ENCODE data around the gene EYS.

The EYS gene

DNA sequence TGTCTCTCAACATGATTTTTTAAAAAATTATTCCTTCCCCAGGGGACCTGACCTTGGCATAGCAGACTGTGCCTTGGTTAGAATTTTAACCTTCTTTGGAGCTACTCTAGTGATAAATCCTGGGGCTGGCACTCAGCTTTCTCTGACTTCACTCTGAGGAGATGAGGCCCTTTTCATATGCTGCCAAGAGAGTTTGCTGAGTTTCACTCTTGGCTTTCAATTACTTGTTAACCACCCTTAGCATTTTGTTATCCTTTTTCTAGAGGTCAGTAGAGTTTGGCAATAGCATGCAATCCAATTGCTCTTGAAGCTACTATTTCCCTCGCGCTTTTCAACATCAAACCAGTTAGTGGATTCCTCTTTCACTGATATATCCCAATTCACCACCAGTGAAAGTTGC, 920.3 kb downstream of the EYS start:
- no peaks in the 10 kb centered on the region for H3K36me3 Mint-ChIP-seq
- DNase-seq = no peak

DNA sequence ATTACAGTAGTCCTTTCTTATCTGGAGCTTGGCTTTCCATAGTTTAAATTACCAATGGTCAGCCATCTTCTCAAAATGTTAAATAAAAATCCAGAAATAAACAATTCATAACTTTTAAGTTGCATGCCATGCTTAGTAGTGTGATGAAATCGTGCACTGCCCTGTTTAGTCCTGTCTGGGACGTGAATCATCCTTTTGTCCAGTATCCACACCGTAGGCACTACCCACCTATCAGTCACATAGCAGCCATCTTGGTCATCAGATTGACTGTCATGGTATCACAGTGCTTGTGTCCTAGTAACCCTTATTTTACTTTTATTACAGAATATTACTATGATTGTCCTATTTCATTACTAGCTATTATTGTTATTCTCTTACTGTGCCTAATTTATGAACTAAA, 924.1 kb downstream of the EYS start:
- H3K27ac Mint-ChIP-seq = no peak overlapping the region
- peaks cover 0 to 5% of the 10 kb centered on the region in 2 donors for H3K9me3 Mint-ChIP-seq
- no peaks in the 10 kb centered on the region for H3K36me3 Mint-ChIP-seq
- no peaks in the 10 kb centered on the region for H3K4me1 Mint-ChIP-seq
- no peaks in the 10 kb centered on the region for H3K27me3 Mint-ChIP-seq
- no peak for ATAC-seq (replicated peaks)
- no peak overlapping the region for H3K4me3 Mint-ChIP-seq
- no peak for DNase-seq

More for the DNA sequence above, 920.3 kb downstream of the EYS start:
- no peaks in the 10 kb centered on the region for H3K4me1 Mint-ChIP-seq
- H3K27me3 Mint-ChIP-seq = no peaks in the 10 kb centered on the region
- H3K27ac Mint-ChIP-seq = no peak overlapping the region
- no peak overlapping the region for H3K4me3 Mint-ChIP-seq
- H3K9me3 Mint-ChIP-seq = no peaks in the 10 kb centered on the region
- no peak for ATAC-seq (replicated peaks)

DNA sequence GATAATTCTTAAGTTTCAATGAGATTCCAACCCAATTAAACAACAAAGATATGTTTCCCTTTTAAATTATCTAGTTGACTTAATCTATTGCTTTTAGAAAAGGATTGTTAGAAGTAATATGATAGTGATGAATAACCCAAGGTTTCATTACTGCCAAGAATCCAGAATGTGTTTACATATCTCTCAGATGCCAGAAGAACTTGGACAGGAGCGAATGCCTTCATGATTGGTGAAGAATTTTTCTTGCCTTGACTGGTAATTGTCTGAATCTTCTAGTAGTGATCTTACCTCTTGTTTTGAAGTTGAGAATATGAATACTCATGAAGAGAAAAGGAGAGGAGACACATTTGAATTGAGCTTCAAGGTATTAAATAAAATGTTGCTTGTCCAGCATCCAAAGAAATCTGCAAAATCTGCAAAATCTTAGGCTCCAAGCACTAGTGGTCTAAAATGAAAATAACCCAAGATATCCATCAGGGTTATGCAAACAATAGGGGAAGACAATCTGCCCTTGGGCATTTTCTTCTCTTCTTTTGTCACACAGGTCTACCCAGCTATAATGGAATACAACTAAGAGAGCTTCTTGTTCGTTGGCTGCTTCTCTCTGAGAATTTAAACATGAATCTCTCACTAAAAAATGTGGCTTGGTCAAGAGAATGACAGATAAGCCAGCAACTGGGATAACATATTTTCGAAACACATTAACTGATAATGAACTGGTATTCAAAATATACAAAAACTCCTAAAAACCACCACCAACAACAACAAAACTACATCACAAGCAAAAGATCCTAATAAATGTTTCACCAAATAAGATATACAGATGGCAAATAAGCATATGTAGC, 928.9 kb downstream of the EYS start:
- no peak for ATAC-seq (replicated peaks)
- DNase-seq = no peak
- no peaks in the 10 kb centered on the region for H3K27me3 Mint-ChIP-seq
- H3K4me3 Mint-ChIP-seq = no peak overlapping the region
- no peaks in the 10 kb centered on the region for H3K36me3 Mint-ChIP-seq
- H3K9me3 Mint-ChIP-seq = peaks cover 3 to 8% of the 10 kb centered on the region in 2 donors
- no peaks in the 10 kb centered on the region for H3K4me1 Mint-ChIP-seq
- no peak overlapping the region for H3K27ac Mint-ChIP-seq

DNA sequence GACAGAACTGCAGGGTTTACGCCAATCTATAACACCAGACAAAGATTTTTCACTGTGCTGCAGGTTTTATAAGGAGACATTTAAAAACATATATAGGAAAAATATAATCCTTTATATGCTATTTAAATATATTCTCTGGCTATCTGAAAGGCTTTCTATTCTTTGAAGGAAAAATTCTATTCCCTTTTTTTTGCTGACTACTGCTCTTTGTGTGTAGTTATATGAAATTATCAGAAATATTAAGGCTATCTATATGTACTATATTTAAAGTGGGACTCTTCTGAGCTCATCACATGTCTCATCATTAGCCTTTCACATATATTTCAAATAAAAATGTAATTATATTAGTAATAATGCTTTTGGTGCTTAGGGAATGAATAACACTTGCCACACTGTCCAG, 930.7 kb downstream of the EYS start:
- Mint-ChIP-seq H3K9me3 (peaks cover 6 to 12% of the 10 kb centered on the region in 2 donors), H3K4me3 (no peak overlapping the region), H3K27ac (no peak overlapping the region), H3K36me3 (no peaks in the 10 kb centered on the region), H3K27me3 (no peaks in the 10 kb centered on the region), H3K4me1 (no peaks in the 10 kb centered on the region)
- ATAC-seq (replicated peaks) (no peak), DNase-seq (no peak)

DNA sequence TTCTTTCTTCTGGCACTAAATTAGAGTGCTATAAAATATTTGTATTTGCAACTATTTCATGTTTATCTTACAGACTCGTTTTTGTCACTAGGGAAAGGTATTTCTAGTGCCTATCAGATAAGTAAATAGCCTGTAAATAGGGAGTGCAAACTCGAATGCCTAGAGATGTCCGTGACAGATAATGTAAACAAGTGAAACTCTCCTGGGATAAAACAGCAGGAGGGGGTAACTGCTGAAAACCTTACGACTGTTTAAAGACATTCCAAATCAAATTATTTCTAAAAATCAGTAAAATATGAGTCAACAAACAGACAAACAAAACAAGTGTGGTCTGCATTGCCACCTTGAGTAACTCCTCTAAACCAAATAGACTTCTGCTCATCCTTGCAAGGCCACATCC, 932.1 kb downstream of the EYS start:
- no peaks in the 10 kb centered on the region for H3K36me3 Mint-ChIP-seq
- no peak for ATAC-seq (replicated peaks)

DNA sequence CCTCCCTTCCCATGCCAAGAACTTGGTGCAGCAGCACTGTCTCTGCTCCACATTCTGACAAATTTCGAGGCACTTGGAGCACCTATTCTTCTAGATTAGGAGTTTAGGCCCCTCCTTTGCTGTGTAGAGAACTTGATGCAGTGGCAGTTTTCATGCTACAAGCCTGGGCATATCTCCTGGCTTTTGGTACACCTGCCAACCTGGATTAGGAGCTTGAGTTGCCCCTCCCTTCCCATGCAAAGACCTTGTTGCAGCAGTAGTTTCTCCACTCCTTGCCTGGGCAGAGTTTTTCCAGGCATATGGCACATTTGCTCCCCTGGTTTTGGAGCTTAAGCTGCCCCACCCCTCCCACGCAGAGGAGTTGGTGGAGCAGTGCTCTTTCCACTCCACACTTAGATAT, 956.1 kb downstream of the EYS start:
- H3K36me3 Mint-ChIP-seq = no peaks in the 10 kb centered on the region
- H3K27me3 Mint-ChIP-seq = no peaks in the 10 kb centered on the region
- ATAC-seq (replicated peaks) (no peak), DNase-seq (no peak)
- H3K4me3 Mint-ChIP-seq = no peak overlapping the region
- H3K9me3 Mint-ChIP-seq = peaks cover 0 to 4% of the 10 kb centered on the region in 2 donors
- no peak overlapping the region for H3K27ac Mint-ChIP-seq
- H3K4me1 Mint-ChIP-seq = no peaks in the 10 kb centered on the region

More for the DNA sequence above, 932.1 kb downstream of the EYS start:
- Mint-ChIP-seq H3K4me3 (no peak overlapping the region), H3K27me3 (no peaks in the 10 kb centered on the region), H3K27ac (no peak overlapping the region), H3K4me1 (no peaks in the 10 kb centered on the region), H3K9me3 (peaks cover 6 to 12% of the 10 kb centered on the region in 2 donors)
- DNase-seq = no peak

DNA sequence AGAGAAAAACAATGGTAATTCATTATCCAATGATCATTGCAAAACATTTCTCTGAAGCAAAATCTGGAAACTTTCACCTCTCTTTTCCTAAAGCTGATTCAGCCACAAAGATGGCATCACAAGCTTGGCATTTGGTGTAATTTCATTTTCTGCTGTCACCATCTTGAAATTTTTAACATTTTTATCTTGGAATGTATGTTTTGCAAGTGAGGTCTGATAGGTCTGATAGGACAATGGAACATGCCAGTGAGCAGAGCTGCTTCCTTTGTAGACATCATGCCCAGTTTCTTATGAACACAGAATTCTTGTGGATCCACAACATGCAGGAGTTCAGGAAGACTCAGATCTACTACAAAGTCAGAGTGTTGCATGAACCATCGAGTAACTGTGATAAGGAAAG, 969.6 kb downstream of the EYS start:
- no peaks in the 10 kb centered on the region for H3K27me3 Mint-ChIP-seq
- H3K9me3 Mint-ChIP-seq = peaks cover 0 to 1% of the 10 kb centered on the region in 2 donors
- no peaks in the 10 kb centered on the region for H3K4me1 Mint-ChIP-seq
- no peak for DNase-seq
- H3K27ac Mint-ChIP-seq = no peak overlapping the region
- no peak for ATAC-seq (replicated peaks)
- no peaks in the 10 kb centered on the region for H3K36me3 Mint-ChIP-seq
- no peak overlapping the region for H3K4me3 Mint-ChIP-seq

DNA sequence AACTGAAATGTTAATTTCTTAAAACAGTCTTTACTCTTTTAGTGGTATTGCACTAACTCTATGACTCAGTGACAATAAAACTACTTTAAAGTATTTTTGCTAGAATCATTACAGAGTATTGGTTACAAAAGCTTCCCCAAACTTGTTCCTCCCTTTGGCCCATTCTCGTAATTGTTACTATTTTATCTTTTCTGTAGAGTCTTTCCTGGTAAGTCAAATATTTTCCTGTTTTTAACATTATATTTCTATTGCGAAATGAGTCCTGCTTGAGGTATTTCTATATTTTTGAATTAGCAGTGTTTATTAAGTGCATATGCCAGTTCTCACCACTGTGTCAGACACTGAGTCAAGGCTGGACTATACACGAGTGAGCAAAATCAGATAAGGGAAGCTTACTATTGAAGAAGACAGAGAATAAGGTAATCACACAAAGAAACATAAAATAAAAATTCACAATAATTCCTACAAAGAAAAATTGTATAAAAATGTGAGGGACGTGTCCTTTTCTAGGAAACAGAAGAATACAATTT, 970.5 kb downstream of the EYS start:
- Mint-ChIP-seq H3K9me3 (peaks cover 0 to 2% of the 10 kb centered on the region in 2 donors), H3K4me3 (no peak overlapping the region), H3K27ac (no peak overlapping the region), H3K4me1 (no peaks in the 10 kb centered on the region), H3K27me3 (no peaks in the 10 kb centered on the region), H3K36me3 (no peaks in the 10 kb centered on the region)
- DNase-seq (no peak), ATAC-seq (replicated peaks) (no peak)

DNA sequence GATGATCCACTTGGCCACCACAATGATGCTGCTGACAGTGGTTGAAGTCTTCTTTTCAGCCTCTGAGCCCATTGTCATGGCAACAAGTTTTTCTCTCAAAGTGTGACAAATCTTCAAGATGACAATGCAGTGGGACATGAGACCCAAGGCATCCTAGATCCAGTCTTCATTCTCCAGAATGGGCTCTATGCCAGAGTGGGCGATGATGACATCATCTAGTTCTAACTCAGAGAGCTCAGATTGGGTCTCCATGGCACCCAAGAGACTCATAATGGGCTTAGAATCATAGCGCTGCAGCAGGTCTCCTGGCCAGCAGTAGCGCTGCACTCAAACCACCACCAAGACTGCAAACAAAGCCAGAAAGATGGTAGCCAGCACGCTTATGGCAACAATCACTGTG, 973.6 kb downstream of the EYS start:
- Mint-ChIP-seq H3K9me3 (peaks cover 0 to 6% of the 10 kb centered on the region in 2 donors), H3K27me3 (no peaks in the 10 kb centered on the region), H3K4me3 (no peak overlapping the region), H3K4me1 (no peaks in the 10 kb centered on the region), H3K27ac (no peak overlapping the region), H3K36me3 (no peaks in the 10 kb centered on the region)
- ATAC-seq (replicated peaks) (no peak), DNase-seq (no peak)

DNA sequence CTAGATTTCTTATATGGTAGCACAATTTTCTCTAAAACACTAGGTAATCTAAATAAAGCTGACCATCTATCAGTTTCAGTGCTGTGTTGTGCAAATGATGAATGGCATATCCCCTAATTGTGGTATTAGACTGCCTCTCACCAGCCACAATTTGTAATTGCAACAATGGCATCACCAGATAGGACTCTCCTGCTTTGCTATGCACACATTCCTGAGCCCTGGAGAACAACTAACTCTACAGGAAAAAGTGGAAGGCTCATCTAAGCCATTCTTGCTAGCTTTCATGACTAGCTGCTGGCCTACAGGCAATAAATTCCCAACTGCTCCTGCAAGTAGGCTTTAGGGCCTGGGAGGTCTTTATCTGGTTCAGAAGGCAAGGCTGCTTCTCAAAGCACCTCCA, 974.1 kb downstream of the EYS start:
- Mint-ChIP-seq H3K36me3 (no peaks in the 10 kb centered on the region), H3K27ac (no peak overlapping the region), H3K9me3 (peaks cover 0 to 6% of the 10 kb centered on the region in 2 donors), H3K27me3 (no peaks in the 10 kb centered on the region), H3K4me1 (no peaks in the 10 kb centered on the region), H3K4me3 (no peak overlapping the region)
- no peak for ATAC-seq (replicated peaks)
- no peak for DNase-seq

DNA sequence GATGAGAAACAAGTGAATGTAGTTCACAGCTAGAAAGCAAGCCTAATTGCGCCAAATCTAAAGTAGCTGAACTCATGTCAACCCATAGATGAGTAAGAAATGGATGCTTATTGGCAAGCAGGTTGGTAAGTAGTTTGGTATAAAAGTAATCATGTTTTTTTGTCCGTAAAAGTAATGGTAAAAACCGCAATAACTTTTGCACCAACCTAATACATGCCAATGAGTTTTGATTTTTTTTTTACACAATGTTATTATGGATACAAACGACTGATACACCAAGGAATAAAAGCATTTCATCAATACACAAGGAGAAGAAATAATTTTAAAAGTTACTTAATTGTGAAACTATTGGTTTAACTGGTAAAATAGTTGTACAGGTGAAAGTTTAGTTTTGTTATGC, 977.5 kb downstream of the EYS start:
- DNase-seq (no peak), ATAC-seq (replicated peaks) (no peak)
- H3K4me3 Mint-ChIP-seq = no peak overlapping the region
- H3K27ac Mint-ChIP-seq = no peak overlapping the region
- no peaks in the 10 kb centered on the region for H3K36me3 Mint-ChIP-seq
- peaks cover 0 to 8% of the 10 kb centered on the region in 2 donors for H3K9me3 Mint-ChIP-seq
- H3K4me1 Mint-ChIP-seq = no peaks in the 10 kb centered on the region
- no peaks in the 10 kb centered on the region for H3K27me3 Mint-ChIP-seq

DNA sequence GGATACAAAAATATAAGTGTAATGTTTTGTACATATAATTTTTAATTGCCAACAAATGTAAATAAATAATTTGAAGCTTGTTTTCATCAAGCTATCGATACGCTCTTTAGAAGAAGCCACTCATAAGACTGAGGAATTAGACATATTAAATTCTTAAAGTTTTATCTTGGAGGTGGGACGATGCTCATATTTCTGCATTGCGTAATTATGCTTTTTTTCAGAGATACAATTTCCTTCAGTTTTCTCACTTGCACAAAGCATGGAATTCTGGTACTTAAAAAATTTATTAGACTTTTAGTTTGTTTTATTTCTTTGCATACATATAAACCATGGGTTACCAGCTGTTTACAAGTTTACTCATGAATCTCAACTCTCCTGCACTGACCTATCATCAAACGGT, 980.0 kb downstream of the EYS start:
- Mint-ChIP-seq H3K4me1 (no peaks in the 10 kb centered on the region), H3K27ac (no peak overlapping the region), H3K36me3 (no peaks in the 10 kb centered on the region), H3K9me3 (peaks cover 0 to 8% of the 10 kb centered on the region in 2 donors), H3K27me3 (no peaks in the 10 kb centered on the region), H3K4me3 (no peak overlapping the region)
- ATAC-seq (replicated peaks) = no peak
- no peak for DNase-seq

DNA sequence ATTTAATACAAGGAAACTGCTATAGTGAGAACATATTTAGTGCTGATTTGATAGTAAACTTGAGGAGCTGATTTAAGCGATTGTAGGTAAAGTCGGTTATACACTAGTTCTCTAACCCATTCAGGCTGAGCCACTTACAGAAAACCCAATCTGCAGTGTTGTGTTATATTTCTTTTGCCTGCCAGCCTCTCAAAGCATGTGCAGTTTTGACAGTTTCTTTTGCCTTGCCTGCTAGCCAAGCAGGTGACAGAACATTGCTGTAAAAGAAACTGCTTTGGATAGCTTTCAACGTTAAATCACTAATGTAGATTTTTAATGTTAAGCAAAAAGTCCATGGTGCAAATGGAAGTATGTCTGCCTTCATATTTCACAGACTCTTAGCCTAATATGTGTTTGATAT, 982.9 kb downstream of the EYS start:
- Mint-ChIP-seq H3K27ac (no peak overlapping the region), H3K36me3 (no peaks in the 10 kb centered on the region)

DNA sequence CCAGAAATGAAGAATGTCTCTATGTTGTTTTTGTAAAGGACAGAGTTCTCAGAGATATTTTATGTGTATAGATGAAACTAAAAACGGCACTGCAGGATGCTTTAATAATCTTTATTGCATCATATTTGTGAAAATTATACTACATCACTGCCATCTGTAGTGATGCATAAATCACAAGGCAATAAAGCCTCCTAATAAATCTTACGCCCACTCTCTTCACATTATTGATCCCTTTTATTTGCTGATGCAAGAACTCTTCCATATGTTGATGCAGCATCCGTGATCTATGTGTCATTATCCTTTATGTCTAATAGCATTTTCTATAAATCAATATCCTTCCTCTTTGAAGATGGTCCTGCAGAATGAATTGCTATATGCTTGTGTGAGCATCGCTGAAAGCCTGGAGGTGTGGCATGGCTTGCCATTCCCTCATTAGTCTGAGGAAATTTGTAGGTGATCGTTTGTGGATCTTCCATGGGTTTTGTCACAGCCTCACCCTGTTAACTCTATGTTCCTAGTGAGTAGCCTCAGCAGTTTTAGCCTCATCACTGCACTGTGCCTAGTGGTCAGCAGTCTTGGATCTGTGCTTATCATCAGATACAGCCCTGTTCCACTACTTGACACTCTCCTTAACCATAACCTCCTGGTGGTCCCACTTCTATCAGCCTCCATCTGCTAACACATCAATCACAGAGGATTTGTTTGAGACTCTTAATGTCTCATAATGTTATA, 983.5 kb downstream of the EYS start:
- Mint-ChIP-seq H3K9me3 (peaks cover 0 to 2% of the 10 kb centered on the region in 2 donors), H3K27me3 (no peaks in the 10 kb centered on the region), H3K4me1 (no peaks in the 10 kb centered on the region), H3K4me3 (no peak overlapping the region), H3K27ac (no peak overlapping the region), H3K36me3 (no peaks in the 10 kb centered on the region)
- DNase-seq (no peak), ATAC-seq (replicated peaks) (no peak)

More for the DNA sequence above, 982.9 kb downstream of the EYS start:
- Mint-ChIP-seq H3K9me3 (peaks cover 0 to 2% of the 10 kb centered on the region in 2 donors), H3K4me3 (no peak overlapping the region), H3K27me3 (no peaks in the 10 kb centered on the region), H3K4me1 (no peaks in the 10 kb centered on the region)
- DNase-seq (no peak), ATAC-seq (replicated peaks) (no peak)

DNA sequence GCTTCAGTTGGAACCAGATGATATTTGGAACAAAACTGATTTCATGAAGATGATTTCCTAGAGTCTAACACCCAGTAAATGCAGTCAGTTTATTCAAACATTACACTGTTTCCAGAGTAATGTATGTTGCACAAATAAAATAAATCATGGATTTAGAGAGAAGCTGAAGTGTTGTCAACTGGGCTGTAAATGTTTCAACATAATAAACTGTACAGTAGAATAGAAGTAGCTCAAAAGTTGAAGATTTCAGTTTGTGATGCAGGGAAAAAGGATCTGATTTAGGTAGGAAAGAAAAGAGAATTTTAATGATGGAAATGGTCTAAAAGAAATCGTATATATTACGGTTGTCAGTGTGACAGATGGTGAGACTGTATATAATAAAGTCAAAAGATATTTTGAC, 985.2 kb downstream of the EYS start:
- Mint-ChIP-seq H3K36me3 (no peaks in the 10 kb centered on the region), H3K4me1 (no peaks in the 10 kb centered on the region), H3K9me3 (peaks cover 0 to 4% of the 10 kb centered on the region in 2 donors), H3K4me3 (no peak overlapping the region), H3K27ac (no peak overlapping the region), H3K27me3 (no peaks in the 10 kb centered on the region)
- ATAC-seq (replicated peaks) (no peak), DNase-seq (no peak)
